HPDE6-E6E7 (cell line): ENCODE results near the gene ZNF215.
A peak's percentile ranks its signal among the peaks of the same experiment; 100 is the strongest.
"Not testable (repeated sequence)": the region's sequence is repeated elsewhere in the genome, so short reads cannot be mapped to it uniquely, and the experiment has no call there.

Experiments used
- DNase-seq: peaks from one replicate; pipeline ENCODE4 v3.0.0; 2011; ENCODE audit warnings: missing footprints; ENCODE audit errors: extremely low spot score

ZNF215 gene

DNA sequence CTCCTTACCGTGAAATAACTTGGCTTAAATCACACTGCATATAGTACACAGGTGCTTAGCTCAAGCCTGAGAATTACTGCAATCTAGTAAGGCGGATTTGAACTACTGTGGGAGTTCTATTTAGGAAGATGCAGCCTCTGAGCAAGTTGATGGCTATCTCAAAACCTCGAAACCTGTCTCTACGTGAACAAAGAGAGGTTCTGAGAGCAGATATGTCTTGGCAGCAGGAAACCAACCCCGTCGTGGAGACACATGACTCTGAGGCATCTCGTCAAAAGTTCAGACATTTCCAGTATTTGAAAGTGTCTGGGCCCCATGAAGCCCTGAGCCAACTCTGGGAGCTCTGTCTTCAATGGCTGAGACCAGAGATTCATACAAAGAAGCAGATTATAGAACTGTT is 5.9 kb downstream of the ZNF215 start:
- no peak for DNase-seq

DNA sequence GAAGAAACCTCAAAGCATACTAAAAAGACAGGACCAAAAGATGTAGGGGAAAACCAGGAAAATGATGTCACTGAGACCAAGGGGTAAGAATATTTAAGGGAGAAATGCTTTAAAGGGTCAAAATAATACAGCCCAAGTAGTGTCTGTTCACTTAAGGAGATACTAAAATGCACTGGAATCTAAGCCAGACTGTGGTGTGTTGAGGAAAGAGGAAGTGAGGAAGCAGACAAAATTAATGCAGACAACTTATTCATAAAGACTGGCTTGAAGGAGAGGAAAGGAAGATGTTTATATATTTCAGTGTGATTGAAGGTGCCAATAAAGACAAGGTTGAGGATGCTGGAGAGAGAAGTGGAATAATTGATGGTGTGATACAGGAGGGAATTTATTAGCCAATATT is 15.7 kb downstream of the ZNF215 start:
- no peak for DNase-seq

DNA sequence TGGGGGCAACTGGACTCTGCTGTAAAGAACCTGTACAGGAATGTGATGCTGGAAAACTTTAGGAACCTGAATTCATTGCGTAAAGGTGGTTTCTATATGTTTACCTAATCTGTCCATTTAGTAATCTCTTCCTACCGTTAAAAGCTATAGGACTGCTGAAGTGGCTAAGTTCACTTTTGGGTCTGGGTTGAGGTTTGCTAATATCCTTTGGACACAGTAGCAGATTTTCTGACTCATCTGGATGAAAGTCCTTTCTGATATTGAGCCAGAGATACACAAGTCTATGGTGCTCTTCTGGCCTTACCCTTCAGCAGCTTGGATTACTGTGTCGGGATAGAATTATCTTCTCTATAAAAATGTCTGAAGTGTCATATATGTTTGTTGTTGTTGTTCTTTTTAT is 16.9 kb downstream of the ZNF215 start:
- no peak for DNase-seq

DNA sequence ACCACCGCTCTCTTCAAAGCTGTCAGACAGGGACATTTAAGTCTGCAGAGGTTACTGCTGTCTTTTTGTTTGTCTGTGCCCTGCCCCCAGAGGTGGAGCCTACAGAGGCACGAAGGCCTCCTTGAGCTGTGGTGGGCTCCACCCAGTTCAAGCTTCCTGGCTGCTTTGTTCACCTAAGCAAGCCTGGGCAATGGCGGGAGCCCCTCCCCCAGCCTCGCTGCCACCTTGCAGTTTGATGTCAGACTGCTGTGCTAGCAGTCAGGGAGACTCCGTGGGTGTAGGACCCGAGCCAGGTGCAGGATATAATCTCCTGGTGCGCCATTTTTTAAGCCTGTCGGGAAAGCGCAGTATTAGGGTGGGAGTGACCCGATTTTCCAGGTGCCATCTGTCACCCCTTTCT is 28.0 kb downstream of the ZNF215 start:
- DNase-seq: not testable (repeated sequence)

DNA sequence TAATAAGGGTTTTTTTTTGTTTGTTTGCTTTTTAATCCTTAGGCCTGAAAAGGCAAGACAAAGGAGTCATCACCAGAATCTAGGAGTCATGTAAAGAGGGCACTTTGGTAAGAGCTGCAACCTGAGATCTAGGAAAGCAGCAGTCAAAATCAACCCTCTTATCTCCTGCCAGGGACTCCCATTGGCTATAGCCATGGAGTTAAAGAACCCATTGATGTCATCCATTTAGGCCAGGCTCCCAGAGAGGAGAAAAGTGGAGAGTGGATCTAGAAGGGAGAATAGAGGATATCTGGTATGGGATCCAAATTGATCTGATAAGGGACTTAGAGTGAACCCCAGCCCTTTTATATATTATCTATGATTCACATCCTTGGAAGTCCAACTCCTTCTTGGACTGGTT is 35.9 kb downstream of the ZNF215 start:
- no peak for DNase-seq

DNA sequence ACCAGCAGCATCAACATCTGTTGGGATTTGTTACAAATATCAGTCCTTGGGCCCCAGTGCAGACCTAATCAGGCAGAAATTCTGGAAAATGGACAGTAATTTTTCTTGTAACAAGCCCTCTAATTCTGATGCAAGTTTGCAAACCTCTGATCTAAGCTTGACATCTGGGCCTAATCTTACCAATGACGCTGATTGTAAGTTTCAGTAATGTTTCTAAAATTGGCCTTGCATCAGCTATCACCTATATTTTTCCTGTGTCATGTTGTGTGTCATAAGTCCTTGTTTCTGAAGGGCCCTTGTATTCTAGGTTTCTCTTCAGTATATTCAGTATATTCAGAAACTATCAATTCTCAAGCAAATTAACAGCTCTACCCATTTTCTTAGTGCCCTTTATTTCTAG is 36.4 kb downstream of the ZNF215 start:
- no peak for DNase-seq

DNA sequence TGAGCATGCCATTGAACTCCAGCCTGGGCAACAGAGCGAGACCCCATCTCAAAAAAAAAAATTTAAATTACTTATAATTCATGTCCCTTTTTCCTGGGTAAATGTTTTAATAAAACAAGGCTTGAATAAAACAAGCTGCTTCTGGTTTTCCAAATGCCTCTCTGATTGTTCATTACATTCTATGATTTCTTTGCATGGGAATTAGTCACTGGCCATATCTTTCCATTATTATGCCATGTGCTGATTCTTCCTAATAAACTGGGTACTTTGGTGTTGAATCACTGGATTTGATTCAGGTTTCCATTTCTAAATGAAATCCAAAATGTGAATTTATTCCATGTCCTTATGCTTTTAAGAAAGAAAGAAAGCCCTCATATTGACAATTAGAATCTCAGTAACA is 42.6 kb downstream of the ZNF215 start:
- no peak for DNase-seq

DNA sequence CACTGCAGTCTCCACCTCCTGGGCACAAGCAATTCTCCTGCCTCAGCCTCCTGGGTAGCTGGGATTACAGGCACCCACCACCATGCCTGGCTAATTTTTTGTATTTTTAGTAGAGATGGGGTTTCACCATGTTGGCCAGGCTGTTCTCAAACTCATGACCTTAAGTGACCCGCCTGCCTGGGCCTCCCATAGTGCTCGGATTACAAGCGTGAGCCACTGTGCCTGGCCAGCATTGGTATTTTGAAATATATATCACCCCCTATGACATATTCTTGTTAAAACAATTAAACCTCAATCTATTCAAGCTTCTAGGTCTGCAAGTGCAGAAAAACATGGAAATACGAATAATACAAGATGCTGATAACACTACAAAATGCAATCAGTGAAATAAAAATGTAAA is 43.6 kb downstream of the ZNF215 start:
- DNase-seq: not testable (repeated sequence)

DNA sequence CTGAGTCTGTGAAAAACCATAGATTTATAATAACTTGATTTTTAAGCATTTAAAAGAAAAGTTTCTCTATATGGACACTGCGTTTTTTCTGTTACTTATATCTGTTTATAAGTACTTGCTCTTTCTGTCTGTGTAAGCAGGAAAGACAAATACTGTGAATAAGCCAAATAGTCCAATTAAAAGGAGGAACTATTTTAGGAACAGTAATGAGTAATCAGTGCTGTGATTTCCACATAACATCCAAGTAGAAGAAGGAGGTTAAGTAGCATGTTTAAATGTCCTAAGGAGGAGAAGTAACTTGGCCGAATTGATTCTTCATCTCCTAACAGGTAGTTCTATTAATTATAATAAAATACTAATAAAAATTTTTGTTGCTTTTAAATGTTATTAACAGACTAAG is 53.1 kb downstream of the ZNF215 start:
- no peak for DNase-seq

DNA sequence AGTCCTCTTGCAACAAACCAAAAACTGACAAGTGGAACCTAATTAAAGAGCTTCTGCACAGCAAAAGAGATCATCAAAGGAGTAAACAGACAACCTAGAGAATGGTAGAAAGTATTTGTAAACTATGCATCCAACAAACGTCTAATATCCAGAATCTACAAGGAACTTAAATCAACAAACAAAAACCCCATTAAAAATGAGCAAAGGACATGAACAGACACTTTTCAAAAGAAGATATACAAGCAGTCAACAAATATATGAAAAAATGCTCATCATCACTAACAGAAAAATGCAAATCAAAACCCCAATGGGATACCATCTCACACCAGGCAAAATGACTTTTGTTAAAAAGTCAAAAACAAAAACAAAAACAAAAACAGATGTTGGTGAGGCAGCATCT is 60.3 kb downstream of the ZNF215 start:
- DNase-seq: no peak

DNA sequence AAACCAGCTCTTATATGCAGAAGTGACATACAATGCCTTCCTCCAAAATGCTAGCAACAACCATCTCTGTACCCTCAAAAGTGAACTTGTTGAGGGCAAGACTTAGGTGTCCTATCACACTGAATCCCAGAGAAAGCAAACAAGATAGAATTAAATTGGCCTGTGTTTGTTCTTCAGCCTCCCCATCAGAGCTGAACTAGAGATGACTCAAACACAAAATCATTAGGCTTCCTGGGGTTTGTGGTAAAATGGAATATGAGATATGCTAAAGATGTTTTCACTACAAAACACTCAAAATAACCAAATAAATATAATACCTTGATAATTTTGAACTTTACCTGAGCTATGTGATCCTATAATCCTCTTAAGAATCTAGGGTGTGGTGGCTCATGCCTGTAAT is 62.3 kb downstream of the ZNF215 start:
- no peak for DNase-seq

DNA sequence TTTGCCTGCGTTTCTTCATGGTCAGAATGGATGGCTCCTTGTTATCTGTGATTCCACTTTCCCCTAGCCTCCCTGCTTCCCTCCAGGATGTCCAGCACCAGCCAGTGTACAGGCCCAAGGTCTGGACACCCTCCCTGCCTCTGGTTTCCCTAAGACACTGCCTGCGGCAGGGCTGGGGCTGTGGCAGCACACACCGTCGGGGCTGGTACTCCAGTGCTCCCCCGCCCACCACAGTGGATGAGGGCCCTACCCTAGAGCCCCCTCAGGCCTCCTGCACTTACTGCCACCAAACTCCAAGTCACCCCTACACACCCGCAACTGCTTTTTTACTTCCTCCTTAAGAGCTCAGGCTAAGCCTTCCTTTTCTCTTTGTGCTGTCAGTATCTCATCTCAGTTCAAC is 65.0 kb downstream of the ZNF215 start:
- DNase-seq: no peak

DNA sequence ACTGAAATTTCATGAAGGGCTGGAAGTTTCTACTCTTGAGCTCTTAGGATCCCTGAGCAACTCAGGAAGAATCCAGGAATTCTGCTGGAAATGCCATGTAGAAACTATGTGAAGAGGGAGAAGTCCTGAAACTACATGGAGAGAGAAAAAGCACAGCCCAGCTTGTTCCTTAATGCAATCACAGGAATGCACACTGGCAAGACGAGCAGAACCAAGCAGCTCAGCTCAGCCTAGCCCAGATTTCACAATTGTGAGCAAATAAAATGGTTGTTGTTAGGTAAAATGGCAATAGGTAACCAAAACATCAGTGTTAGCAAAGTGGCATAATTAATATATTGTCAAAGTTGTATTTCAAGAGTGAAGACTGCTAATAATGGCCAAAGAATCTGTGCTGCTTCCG is 65.8 kb downstream of the ZNF215 start:
- DNase-seq: no peak

DNA sequence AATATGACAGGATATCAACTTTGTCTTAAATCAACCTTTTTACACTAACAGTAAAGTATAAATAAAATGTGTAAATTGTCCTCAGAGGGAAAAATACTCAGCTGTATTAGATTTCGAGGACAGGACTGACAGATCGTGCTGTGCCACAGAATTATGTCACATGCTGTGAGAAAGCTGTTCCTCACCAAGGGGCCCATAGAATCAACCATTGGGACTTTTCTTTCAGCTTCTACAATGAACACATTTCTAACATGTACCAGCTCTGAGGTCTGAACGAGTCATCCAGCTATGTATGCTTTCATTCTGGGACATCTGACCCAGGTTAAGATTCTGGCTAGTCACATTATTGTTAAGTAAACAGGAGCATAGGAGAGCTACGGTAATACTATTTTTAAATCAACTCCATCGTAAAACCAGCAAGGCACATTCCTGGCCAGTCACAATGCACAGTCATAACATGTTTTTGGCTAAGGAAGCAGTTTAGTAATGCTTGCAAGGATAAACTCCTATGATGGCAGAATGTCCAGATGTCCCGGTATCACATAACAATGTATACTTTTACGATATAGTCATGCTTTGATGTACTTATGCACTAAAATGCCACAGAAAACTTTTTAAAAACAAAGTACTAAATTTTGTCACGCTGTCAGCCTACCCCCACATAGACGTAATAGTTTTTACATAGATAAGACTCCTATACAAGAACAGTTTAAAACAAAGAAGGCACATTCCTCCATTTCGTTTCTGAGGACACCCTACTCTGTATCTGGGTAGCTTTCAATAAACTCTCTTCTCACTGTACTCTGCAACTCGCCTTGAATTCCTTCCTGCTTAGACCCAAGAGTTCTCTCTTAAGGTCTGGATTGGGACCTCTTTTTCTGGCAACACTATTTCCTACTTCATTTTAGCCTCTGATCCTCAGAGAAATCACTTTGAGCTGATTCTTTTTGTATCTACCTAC is 66.5 kb downstream of the ZNF215 start:
- no peak for DNase-seq

DNA sequence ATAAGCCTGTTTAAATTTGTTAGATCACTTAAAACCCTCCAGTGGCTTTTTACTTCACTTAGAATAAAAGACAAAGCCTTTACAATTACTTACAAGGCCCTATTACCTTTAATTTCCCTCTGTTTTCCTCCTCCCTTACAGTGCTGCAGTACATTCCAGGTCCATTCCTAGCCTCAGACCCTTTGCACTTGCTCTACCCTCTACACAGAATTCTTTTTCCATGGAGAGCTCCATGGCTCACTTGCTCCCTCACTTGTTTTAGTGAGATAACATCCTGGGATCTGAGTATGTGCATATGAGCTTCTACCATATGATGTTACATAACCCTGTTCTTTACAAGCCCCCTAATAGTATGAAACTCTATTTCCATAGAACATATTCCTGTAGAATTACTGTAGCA is 69.5 kb downstream of the ZNF215 start:
- DNase-seq: no peak

DNA sequence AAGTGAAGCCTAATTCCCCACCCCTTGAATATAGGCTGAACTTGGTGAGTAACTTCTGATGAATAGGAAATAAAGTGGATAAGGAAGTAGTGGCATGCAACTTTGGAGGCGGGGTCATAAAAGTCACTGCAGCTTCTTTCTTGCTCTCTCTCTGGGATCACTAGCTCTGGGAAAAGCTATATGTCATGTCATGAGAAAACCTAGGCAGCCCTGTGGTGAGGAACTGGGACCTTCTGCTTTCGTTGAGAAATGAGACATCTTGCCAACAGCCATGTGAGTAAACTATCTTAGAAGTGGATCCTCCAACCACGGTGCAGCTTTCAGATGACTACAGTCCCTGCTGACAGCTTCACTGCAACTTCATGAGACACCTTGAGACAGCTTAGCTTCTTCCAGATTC is 78.3 kb downstream of the ZNF215 start:
- DNase-seq: peak; percentile 25
